Uterus (tissue), 2 donors: ENCODE data around the gene ZNF362.
"Not testable (repeated sequence)": the region's sequence is repeated elsewhere in the genome, so short reads cannot be mapped to it uniquely, and the experiment has no call there.

Experiments used
- CTCF ChIP-seq, 4 experiments: fragments of 200-600 bp in 2 of 4; fragments of 450-650 bp in 2 of 4; sonication (generic) in 2 of 4; IDR thresholded peaks; one replicate each; pipeline ENCODE4 v1.5.1; 2016 to 2019; ENCODE audit warnings: antibody characterized with exemption in 4 of 4, mild to moderate bottlenecking in 2 of 4, moderate library complexity in 1 of 4
- POLR2A ChIP-seq, 2 donors: fragments of 450-650 bp; IDR thresholded peaks; one replicate each; pipeline ENCODE4 v1.6.1; 2016; ENCODE audit warnings: antibody characterized with exemption in 2 of 2, mild to moderate bottlenecking in 1 of 2, moderate library complexity in 1 of 2

- not testable (repeated sequence) for TF ChIP-seq CTCF, POLR2A (IDR thresholded peaks at IDR 0.05)
Observed at GRCh38 chr1:33238194-33238724, 18.0 kb upstream of the ZNF362 start.
